Endothelial cell (in vitro differentiated cells): ENCODE data around the gene ABCG1. TPM values are rescaled to one million over a fixed set of nuclear protein-coding genes. Genes with fewer than 3 reads are reported as not detected.

ENCODE experiments used
- DNase-seq: peaks from one replicate; pipeline ENCODE4 v3.0.0; 2021; ENCODE audit warnings: low spot score
- H3K27ac Mint-ChIP-seq: one replicate; pipeline ENCODE4 v1.8.0; 2021; ENCODE audit warnings: mixed read lengths, inconsistent platforms; ENCODE audit not compliant: unreplicated experiment
- H3K27me3 Mint-ChIP-seq: one replicate; pipeline ENCODE4 v1.8.0; 2021; ENCODE audit warnings: mild to moderate bottlenecking, moderate library complexity, mixed read lengths, inconsistent platforms; ENCODE audit not compliant: unreplicated experiment
- H3K36me3 Mint-ChIP-seq: one replicate; pipeline ENCODE4 v1.8.0; 2021; ENCODE audit warnings: mild to moderate bottlenecking, low read depth, mixed read lengths, inconsistent platforms; ENCODE audit not compliant: unreplicated experiment
- H3K4me1 Mint-ChIP-seq: one replicate; pipeline ENCODE4 v1.8.0; 2021; ENCODE audit warnings: mild to moderate bottlenecking, mixed read lengths, inconsistent platforms; ENCODE audit not compliant: unreplicated experiment
- H3K4me3 Mint-ChIP-seq: one replicate; pipeline ENCODE4 v1.8.0; 2021; ENCODE audit warnings: mild to moderate bottlenecking, mixed read lengths, inconsistent platforms; ENCODE audit not compliant: unreplicated experiment
- H3K9me3 Mint-ChIP-seq: one replicate; pipeline ENCODE4 v1.8.0; 2021; ENCODE audit warnings: mixed read lengths, inconsistent platforms; ENCODE audit not compliant: unreplicated experiment
- CTCF ChIP-seq: fragments of 200-600 bp; sonication (generic); IDR thresholded peaks from one replicate; pipeline ENCODE4 v1.5.0; 2021; ENCODE audit warnings: antibody characterized with exemption; ENCODE audit not compliant: unreplicated experiment
- total RNA-seq: library from RNA; stranded (reverse); fragmentation: NEBNext Ultra II Directional; extraction: Animal tissue kit (Norgen Biotek cat#: 25700); gene quantifications from one replicate; pipeline ENCODE4 v1.2.1, GENCODE V29; 2021; ENCODE audit not compliant: unreplicated experiment

ABCG1 gene
- total RNA-seq, 1 donor from 2014 or later: 48.9 TPM

GRCh38 chr21:42282715-42283114, 63.8 kb downstream of the ABCG1 start:
- H3K4me1 Mint-ChIP-seq: no peaks in the 10 kb centered on the region
- no peak for DNase-seq
- no peak for TF ChIP-seq CTCF
- H3K9me3 Mint-ChIP-seq: no peaks in the 10 kb centered on the region
- H3K27me3 Mint-ChIP-seq: peaks cover 27% of the 10 kb centered on the region
- H3K4me3 Mint-ChIP-seq: no peak overlapping the region
- H3K36me3 Mint-ChIP-seq: peaks cover 48% of the 10 kb centered on the region
- H3K27ac Mint-ChIP-seq: no peak overlapping the region

- DNase-seq: no peak
- Mint-ChIP-seq H3K27ac (no peak overlapping the region), H3K4me3 (peak overlapping the region; percentile 80), H3K36me3 (peaks cover 53% of the 10 kb centered on the region), H3K9me3 (no peaks in the 10 kb centered on the region), H3K27me3 (peaks cover 14% of the 10 kb centered on the region), H3K4me1 (peaks cover 7% of the 10 kb centered on the region)
- no peak for TF ChIP-seq CTCF
These were observed 66.8 kb downstream of the ABCG1 start for GRCh38 chr21:42285569-42286245.

GRCh38 chr21:42286416-42286815, 67.5 kb downstream of the ABCG1 start:
- Mint-ChIP-seq H3K27ac (no peak overlapping the region), H3K4me1 (peaks cover 7% of the 10 kb centered on the region), H3K27me3 (peaks cover 14% of the 10 kb centered on the region), H3K4me3 (peak overlapping the region; percentile 80), H3K36me3 (peaks cover 57% of the 10 kb centered on the region), H3K9me3 (no peaks in the 10 kb centered on the region)
- no peak for DNase-seq
- no peak for TF ChIP-seq CTCF

GRCh38 chr21:42287193-42288083, 68.5 kb downstream of the ABCG1 start:
- Mint-ChIP-seq H3K27me3 (peaks cover 13% of the 10 kb centered on the region), H3K4me1 (peaks cover 7% of the 10 kb centered on the region), H3K4me3 (peak overlapping the region; percentile 60), H3K36me3 (peaks cover 57% of the 10 kb centered on the region), H3K9me3 (no peaks in the 10 kb centered on the region), H3K27ac (no peak overlapping the region)
- no peak for DNase-seq
- TF ChIP-seq CTCF: no peak

GRCh38 chr21:42288962-42289361, 70.0 kb downstream of the ABCG1 start:
- Mint-ChIP-seq H3K36me3 (peaks cover 48% of the 10 kb centered on the region), H3K9me3 (no peaks in the 10 kb centered on the region), H3K27ac (peak overlapping the region; percentile 52), H3K27me3 (peaks cover 6% of the 10 kb centered on the region), H3K4me3 (peak overlapping the region; percentile 82), H3K4me1 (peaks cover 7% of the 10 kb centered on the region)
- no peak for TF ChIP-seq CTCF
- no peak for DNase-seq
